ENCODE measurements around the gene FOXO6. TPM values are rescaled to one million over a fixed set of nuclear protein-coding genes. Genes with fewer than 3 reads are reported as not detected.

FOXO6 gene
- total and polyA plus RNA-seq, 2 donors (not counting 1 experiment from before 2014, with no cell fraction given): 0.06 to 0.15 TPM

DNA sequence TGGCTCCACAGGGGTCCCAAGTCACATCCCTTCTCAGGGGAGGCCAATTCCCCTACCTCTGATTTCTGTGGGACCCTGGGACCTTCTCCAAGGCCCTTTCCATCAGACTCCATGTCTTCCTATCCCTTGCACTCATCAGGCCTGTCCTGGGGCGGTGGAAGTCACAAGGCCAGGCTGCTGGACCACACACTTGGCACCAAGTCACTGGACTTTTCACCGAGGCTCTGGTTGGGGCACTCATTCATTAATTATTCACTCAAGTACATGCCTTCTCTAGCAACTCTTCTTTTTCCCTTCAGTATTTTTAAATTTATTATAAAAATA lies 11.2 kb upstream of the FOXO6 start:
- DNase-seq (no peak), ATAC-seq (ENCODE audit: low read depth) (no peak)
- Mint-ChIP-seq H3K27ac (no peak overlapping the region), H3K9me3 (ENCODE audit: insufficient read depth) (no peaks in the 10 kb centered on the region), H3K4me1 (no peaks in the 10 kb centered on the region), H3K4me3 (no peak overlapping the region), H3K27me3 (peaks cover 14% of the 10 kb centered on the region)
- intact Hi-C loops (cut with micrococcal nuclease): no loop called here
- no peak for TF ChIP-seq CTCF (IDR thresholded peaks at IDR 0.05)
- TF ChIP-seq EZH2 (IDR thresholded peaks at IDR 0.05; ENCODE audit: borderline replicate concordance, insufficient read depth, low read depth, low read length, poor library complexity, severe bottlenecking): no peak
- Histone ChIP-seq H3K79me2 (ENCODE audit: control insufficient read depth, insufficient read depth, low read length) (no peaks in the 10 kb centered on the region), H3K4me1 (ENCODE audit: control insufficient read depth in 2 of 2, insufficient read depth in 2 of 2, low read length in 2 of 2) (no peaks in the 10 kb centered on the region), H4K20me1 (ENCODE audit: control insufficient read depth, insufficient read depth, low read length, poor library complexity, severe bottlenecking) (no peaks in the 10 kb centered on the region), H3K4me2 (replicated peaks; ENCODE audit: low read depth, low read length, poor library complexity, severe bottlenecking) (no peak overlapping the region), H3K27me3 (replicated peaks in 1 of 4; ENCODE audit: control extremely low read depth in 1 of 4, control insufficient read depth in 3 of 4, insufficient read depth in 4 of 4, low read length in 3 of 4) (peaks cover 0 to 2% (median under 1%) of the 10 kb centered on the region in 4 experiments), H3K9me3 (ENCODE audit: control extremely low read depth in 1 of 3, control insufficient read depth in 2 of 3, insufficient read depth in 1 of 3, low read length in 2 of 3) (peaks cover 0 to 2% (median 0%) of the 10 kb centered on the region in 3 donors), H3K27ac (ENCODE audit: low read length in 2 of 2) (no peak overlapping the region), H3K36me3 (replicated peaks in 1 of 2; ENCODE audit: control extremely low read depth in 1 of 2, control insufficient read depth in 1 of 2, extremely low read depth in 1 of 2, insufficient read depth in 2 of 2, low read length in 1 of 2) (no peaks in the 10 kb centered on the region), H2AFZ (ENCODE audit: insufficient read depth, low read depth, low read length, poor library complexity, severe bottlenecking) (no peak overlapping the region), H3K9ac (ENCODE audit: low read length) (no peak overlapping the region), H3K4me3 (ENCODE audit: control extremely low read depth in 1 of 5, extremely low read depth in 1 of 5, insufficient read depth in 1 of 5, low read depth in 2 of 5, low read length in 4 of 5) (no peak overlapping the region)
- ChIA-PET CTCF (no interaction called here), POLR2A (no interaction called here)
- 100% methylated on average over 2 of the region's 2 CpGs for WGBS (ENCODE audit: insufficient coverage)

DNA sequence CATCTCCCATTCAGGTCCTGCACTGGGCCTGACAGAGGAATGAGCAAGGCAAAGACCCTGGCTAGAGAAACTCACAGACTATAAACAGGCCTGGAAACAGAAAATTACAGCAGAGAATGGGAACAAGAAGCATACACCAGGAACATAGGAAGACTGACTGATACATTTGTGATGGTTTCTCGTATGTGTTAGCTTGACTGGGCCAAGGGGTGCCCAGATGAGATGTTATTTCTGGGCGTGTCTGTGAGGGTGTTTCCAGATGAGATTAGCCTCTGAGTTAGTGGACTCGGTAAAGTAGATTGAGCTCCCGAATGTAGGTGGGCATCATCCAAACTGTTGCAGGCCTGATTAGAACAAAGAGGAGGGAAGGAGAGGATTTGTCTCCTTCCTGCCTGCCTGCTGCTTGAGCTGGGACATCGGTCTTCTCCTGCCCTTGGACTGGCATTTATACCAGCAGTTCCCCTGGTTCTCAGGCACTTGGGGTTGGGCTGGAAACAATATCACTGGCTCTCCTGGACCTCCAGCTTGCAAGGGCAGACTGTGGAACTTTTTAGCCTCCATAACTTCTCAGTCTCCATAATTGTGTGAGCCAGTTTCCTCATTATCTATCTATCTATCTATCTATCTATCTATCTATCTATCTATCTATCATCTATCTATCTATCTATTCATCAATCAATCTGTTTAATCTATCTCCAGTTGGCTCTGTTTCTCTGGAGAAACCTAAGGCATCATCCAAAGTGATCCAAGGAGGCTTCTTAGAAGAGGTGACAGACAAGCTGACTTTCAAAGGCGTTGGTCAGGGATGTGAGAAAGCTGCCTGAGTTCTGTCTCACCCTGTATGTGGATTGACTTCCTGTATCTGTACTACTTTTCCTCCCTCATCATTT lies 9.7 kb upstream of the FOXO6 start:
- ATAC-seq (ENCODE audit: low read depth) (no peak), DNase-seq (no peak)
- Mint-ChIP-seq H3K4me3 (no peak overlapping the region), H3K27ac (no peak overlapping the region), H3K4me1 (no peaks in the 10 kb centered on the region), H3K9me3 (ENCODE audit: insufficient read depth) (no peaks in the 10 kb centered on the region), H3K27me3 (peaks cover 8% of the 10 kb centered on the region)
- H3K9me3 ChIP-seq (ENCODE audit: control extremely low read depth in 1 of 3, control insufficient read depth in 2 of 3, insufficient read depth in 1 of 3, low read length in 2 of 3): peaks cover 0 to 2% (median 0%) of the 10 kb centered on the region in 3 donors
- 90% methylated on average over 5 of the region's 6 CpGs for WGBS (ENCODE audit: insufficient coverage)
- no peaks in the 10 kb centered on the region for H3K4me1 ChIP-seq (ENCODE audit: control insufficient read depth in 2 of 2, insufficient read depth in 2 of 2, low read length in 2 of 2)
- peaks cover 0 to 10% (median 4%) of the 10 kb centered on the region in 4 experiments for H3K27me3 ChIP-seq (replicated peaks in 1 of 4; ENCODE audit: control extremely low read depth in 1 of 4, control insufficient read depth in 3 of 4, insufficient read depth in 4 of 4, low read length in 3 of 4)
- POLR2A ChIA-PET: no interaction called here
- no peak overlapping the region for H3K4me2 ChIP-seq (replicated peaks; ENCODE audit: low read depth, low read length, poor library complexity, severe bottlenecking)
- TF ChIP-seq EZH2 (IDR thresholded peaks at IDR 0.05; ENCODE audit: borderline replicate concordance, insufficient read depth, low read depth, low read length, poor library complexity, severe bottlenecking): no peak
- no peak for TF ChIP-seq CTCF (IDR thresholded peaks at IDR 0.05)
- no peak overlapping the region for H3K9ac ChIP-seq (ENCODE audit: low read length)
- no peak overlapping the region for H3K4me3 ChIP-seq (ENCODE audit: control extremely low read depth in 1 of 5, extremely low read depth in 1 of 5, insufficient read depth in 1 of 5, low read depth in 2 of 5, low read length in 4 of 5)
- H3K27ac ChIP-seq (ENCODE audit: low read length in 2 of 2): no peak overlapping the region
- CTCF ChIA-PET: interaction anchor here (0.5 kb wide), 1 partner anchor 14 kb away, joined by 3 read pairs; no protein-coding TSS in a partner anchor
- no peaks in the 10 kb centered on the region for H4K20me1 ChIP-seq (ENCODE audit: control insufficient read depth, insufficient read depth, low read length, poor library complexity, severe bottlenecking)
- no peaks in the 10 kb centered on the region for H3K79me2 ChIP-seq (ENCODE audit: control insufficient read depth, insufficient read depth, low read length)
- no peaks in the 10 kb centered on the region for H3K36me3 ChIP-seq (replicated peaks in 1 of 2; ENCODE audit: control extremely low read depth in 1 of 2, control insufficient read depth in 1 of 2, extremely low read depth in 1 of 2, insufficient read depth in 2 of 2, low read length in 1 of 2)
- intact Hi-C loops (cut with micrococcal nuclease): no loop called here
- no peak overlapping the region for H2AFZ ChIP-seq (ENCODE audit: insufficient read depth, low read depth, low read length, poor library complexity, severe bottlenecking)

Data from B cell (primary cell).